IMR-90 (cell line): Measurements from ENCODE around the gene PABPN1. TPM values are rescaled to one million over a fixed set of nuclear protein-coding genes. Genes with fewer than 3 reads are reported as not detected.

Experiments
- ATAC-seq: fragments of 200-7000 bp; cut with Tn5 transposase; 2 replicates; pipeline ENCODE4 v1.9.1; 2020; ENCODE audit warnings: low read depth, mild to moderate bottlenecking, moderate library complexity
- BruUV-seq: library from RNA; stranded (reverse); fragments of 400-500 nt; replicated peaks from 2 replicates; lab custom pipeline; 2021; lab: Mats Ljungman, UMichigan
- CTCF ChIA-PET: fragments of 300-600 bp; formaldehyde crosslinking; extraction: SDS; loops from one replicate; lab custom pipeline; 2021; ENCODE audit warnings: antibody characterized with exemption; lab: Yijun Ruan, JAX
- POLR2A ChIA-PET: fragments of 300-600 bp; sonication (Branson Sonifier 250); formaldehyde crosslinking; loops from one replicate; lab custom pipeline; 2022; ENCODE audit warnings: antibody characterized with exemption; ENCODE audit not compliant: unreplicated experiment; lab: Charles Lee
- DNase-seq: peaks from one replicate; pipeline ENCODE4 v3.0.0; 2013
- H2AFZ ChIP-seq: replicated peaks from 2 replicates; pipeline ENCODE3; 2013; ENCODE audit warnings: low read length, mild to moderate bottlenecking; ENCODE audit not compliant: poor library complexity
- H2AK5ac ChIP-seq: 2 replicates; pipeline ENCODE4 v1.6.1; 2013; ENCODE audit warnings: low read depth, low read length, inconsistent platforms
- H2AK9ac ChIP-seq: replicated peaks from 2 replicates; pipeline ENCODE3; 2013; ENCODE audit warnings: mild to moderate bottlenecking, low read depth, low read length, moderate library complexity; ENCODE audit not compliant: poor library complexity
- H2BK120ac ChIP-seq: 2 replicates; pipeline ENCODE4 v1.6.1; 2013; ENCODE audit warnings: low read depth, low read length, inconsistent platforms
- H2BK15ac ChIP-seq: 3 replicates; pipeline ENCODE4 v1.6.1; 2013; ENCODE audit warnings: low read depth, low read length, inconsistent platforms
- H2BK20ac ChIP-seq: 2 replicates; pipeline ENCODE4 v1.6.1; 2013; ENCODE audit warnings: low read depth, mild to moderate bottlenecking, inconsistent platforms, low read length, moderate library complexity
- H2BK5ac ChIP-seq: 2 replicates; pipeline ENCODE4 v1.6.1; 2013; ENCODE audit warnings: mild to moderate bottlenecking, low read depth, low read length, inconsistent platforms; ENCODE audit not compliant: poor library complexity, severe bottlenecking
- H3K14ac ChIP-seq: replicated peaks from 2 replicates; pipeline ENCODE4 v1.6.1; 2013; ENCODE audit warnings: low read depth, low read length, inconsistent platforms
- H3K18ac ChIP-seq: 2 replicates; pipeline ENCODE4 v1.6.1; 2013; ENCODE audit warnings: low read depth, low read length, control low read depth
- H3K23ac ChIP-seq: 2 replicates; pipeline ENCODE4 v1.6.1; 2013; ENCODE audit warnings: low read depth, low read length, inconsistent platforms
- H3K27ac ChIP-seq: 2 replicates; pipeline ENCODE4 v1.5.1; 2013; ENCODE audit warnings: mild to moderate bottlenecking, control low read depth, low read length; ENCODE audit not compliant: insufficient read depth
- H3K27me3 ChIP-seq: 2 replicates; pipeline ENCODE4 v1.6.1; 2013; ENCODE audit warnings: low read length; ENCODE audit not compliant: control insufficient read depth, insufficient read depth
- H3K36me3 ChIP-seq: 2 replicates; pipeline ENCODE4 v1.6.1; 2013; ENCODE audit warnings: low read length, mixed read lengths; ENCODE audit not compliant: control insufficient read depth, insufficient read depth
- H3K4ac ChIP-seq: 2 replicates; pipeline ENCODE4 v1.6.1; 2013; ENCODE audit warnings: low read depth, low read length, inconsistent platforms
- H3K4me1 ChIP-seq: 2 replicates; pipeline ENCODE4 v1.6.1; 2013; ENCODE audit warnings: low read length, mixed read lengths; ENCODE audit not compliant: control insufficient read depth, insufficient read depth
- H3K4me2 ChIP-seq: 2 replicates; pipeline ENCODE4 v1.6.1; 2013; ENCODE audit warnings: low read depth, mild to moderate bottlenecking, control low read depth, low read length, moderate library complexity
- H3K4me3 ChIP-seq: 2 replicates; pipeline ENCODE4 v1.5.1; 2013; ENCODE audit warnings: low read depth, mild to moderate bottlenecking, control low read depth, low read length, moderate library complexity; ENCODE audit not compliant: insufficient read depth
- H3K56ac ChIP-seq: 2 replicates; pipeline ENCODE4 v1.6.1; 2013; ENCODE audit warnings: low read length, inconsistent platforms; ENCODE audit not compliant: insufficient read depth; ENCODE audit errors: extremely low read depth
- H3K79me1 ChIP-seq, 2 experiments: 2 replicates each; pipeline ENCODE4 v1.6.1; 2013; ENCODE audit warnings: low read length in 2 of 2, inconsistent platforms in 1 of 2, low read depth in 1 of 2
- H3K9ac ChIP-seq: 2 replicates; pipeline ENCODE4 v1.6.1; 2013; ENCODE audit warnings: low read depth, low read length, control low read depth
- H3K9me1 ChIP-seq: 2 replicates; pipeline ENCODE4 v1.6.1; 2013; ENCODE audit warnings: low read length, inconsistent platforms; ENCODE audit not compliant: insufficient read depth
- H3K9me3 ChIP-seq: 2 replicates; pipeline ENCODE4 v1.6.1; 2013; ENCODE audit warnings: low read length; ENCODE audit not compliant: control insufficient read depth, insufficient read depth
- H4K20me1 ChIP-seq: 2 replicates; pipeline ENCODE4 v1.6.1; 2013; ENCODE audit warnings: low read length, inconsistent platforms; ENCODE audit not compliant: insufficient read depth
- H4K5ac ChIP-seq: 2 replicates; pipeline ENCODE4 v1.6.1; 2013; ENCODE audit warnings: mild to moderate bottlenecking, low read depth, low read length, control low read depth
- H4K8ac ChIP-seq, 2 experiments: 2 replicates each; pipeline ENCODE4 v1.6.1; 2013; ENCODE audit warnings: low read depth in 2 of 2, low read length in 2 of 2, control low read depth in 1 of 2, inconsistent platforms in 1 of 2
- H4K91ac ChIP-seq: 2 replicates; pipeline ENCODE4 v1.6.1; 2013; ENCODE audit warnings: low read depth, low read length, inconsistent platforms; ENCODE audit not compliant: insufficient read depth
- BHLHE40 ChIP-seq: fragments of 150-350 bp; IDR thresholded peaks from 2 replicates; pipeline ENCODE4 v1.6.1; 2016; ENCODE audit warnings: mild to moderate bottlenecking, low read depth, low read length
- CEBPB ChIP-seq: IDR thresholded peaks from 2 replicates; pipeline ENCODE4 v1.6.1; 2012; ENCODE audit warnings: low read depth, low read length, improper control_type of control experiment
- CHD1 ChIP-seq: IDR thresholded peaks from 2 replicates; pipeline ENCODE4 v1.6.1; 2012; ENCODE audit warnings: low read depth, low read length, improper control_type of control experiment
- CTCF ChIP-seq: conservative IDR thresholded peaks from 2 replicates; pipeline ENCODE4 v1.5.1; 2012; ENCODE audit warnings: mild to moderate bottlenecking, low read depth, low read length, improper control_type of control experiment
- MAFK ChIP-seq: IDR thresholded peaks from 2 replicates; pipeline ENCODE4 v1.6.1; 2012; ENCODE audit warnings: low read depth, low read length, improper control_type of control experiment
- MAZ ChIP-seq: IDR thresholded peaks from 2 replicates; pipeline ENCODE4 v1.6.1; 2012; ENCODE audit warnings: low read depth, mild to moderate bottlenecking, low read length, improper control_type of control experiment, moderate library complexity, borderline replicate concordance
- NFE2L2 ChIP-seq: fragments of 150-350 bp; IDR thresholded peaks from 2 replicates; pipeline ENCODE4 v1.6.1; 2016; ENCODE audit warnings: low read depth, mild to moderate bottlenecking, low read length
- POLR2A ChIP-seq: IDR thresholded peaks from 2 replicates; pipeline ENCODE4 v1.6.1; 2012; ENCODE audit warnings: mild to moderate bottlenecking, low read depth, low read length
- SMC3 ChIP-seq: fragments of 150-350 bp; IDR thresholded peaks from 2 replicates; pipeline ENCODE4 v1.6.1; 2016; ENCODE audit warnings: low read depth, mild to moderate bottlenecking, antibody characterized with exemption, low read length, moderate library complexity
- WGBS, 2 experiments: methylation state at CpG; one replicate each; pipeline versions ENCODE4 v1.1.5 to v1.1.7; 2013; ENCODE audit warnings: missing lambda C conversion rate in 2 of 2; ENCODE audit not compliant: insufficient read length in 1 of 2; ENCODE audit errors: extremely low coverage in 2 of 2; 5-methylcytosine and 5-hydroxymethylcytosine counted together
- dilution Hi-C: fragments of 300-500 bp; cut with HindIII; formaldehyde crosslinking; loops from one replicate; pipeline ENCODE4 v1.14.3; 2018; ENCODE audit warnings: low sequenced_read_pairs; ENCODE audit not compliant: unreplicated experiment
- in situ Hi-C: fragments of 300-500 bp; cut with MboI; formaldehyde crosslinking; loops from 3 replicates; pipeline ENCODE4 v1.14.3; 2019; ENCODE audit warnings: low sequenced_read_pairs, inconsistent platforms, mixed read lengths
- intact Hi-C: fragments of 100-400 bp; cut with micrococcal nuclease; formaldehyde crosslinking; loops from 2 replicates; pipeline ENCODE4 v1.10.0; 2022
- polyA plus RNA-seq, 3 experiments: library from polyadenylated mRNA; depleted of rRNA; stranded (reverse); fragments of >200 nt; gene quantifications; 2 replicates each; pipeline ENCODE4 v1.2.3, GENCODE V29; 2012; ENCODE audit warnings: low replicate concordance in 1 of 3
- total RNA-seq: library from RNA; depleted of rRNA; stranded (reverse); fragments of >200 nt; gene quantifications from 2 replicates; pipeline ENCODE4 v1.2.3, GENCODE V29; 2012
- TF ChIP-seq, protein P1 (sequence below): fragments of 150-350 bp; IDR thresholded peaks from 2 replicates; pipeline ENCODE4 v1.6.1; 2017; ENCODE audit warnings: mild to moderate bottlenecking, antibody characterized with exemption, low read length, low read depth

Gene PABPN1
- total and polyA plus RNA-seq, 2 of the 4 experiments (the other 2 are of a cell fraction): 104 to 211 TPM

DNA sequence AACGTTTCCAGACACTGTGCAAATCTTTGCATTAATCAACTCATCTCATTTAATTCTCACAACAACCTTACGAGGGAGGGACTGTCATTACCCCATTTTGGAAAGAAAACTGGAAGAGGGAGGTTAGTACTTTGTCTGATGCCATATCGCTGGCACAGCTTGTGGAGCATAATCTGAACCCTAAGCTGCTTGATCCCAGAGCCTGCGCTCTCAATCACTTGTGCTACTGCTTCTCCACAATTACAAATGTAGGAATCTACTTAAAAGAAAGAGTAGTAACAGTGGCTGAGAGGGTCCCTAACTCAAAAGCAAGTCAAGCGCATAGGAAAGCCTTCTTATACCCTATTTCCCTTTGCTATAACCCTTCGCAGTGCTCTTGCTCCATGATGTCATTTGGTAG is 40.5 kb downstream of the PABPN1 start:
- no peak overlapping the region for H3K4ac ChIP-seq
- H3K4me2 ChIP-seq: no peak overlapping the region
- in situ Hi-C loops (no loop called here), dilution Hi-C loops (no loop called here), intact Hi-C loops (loop anchor here (1.0 kb wide), 1 partner anchor 33 kb away; no protein-coding TSS in a partner anchor)
- no TSS peak for BruUV-seq
- H4K8ac ChIP-seq: no peak overlapping the region
- no peaks in the 10 kb centered on the region for H3K9me3 ChIP-seq
- H2AFZ ChIP-seq: no peak overlapping the region
- peaks cover 12% of the 10 kb centered on the region; the same call in 1 of the 2 replicates for H4K20me1 ChIP-seq
- H3K27me3 ChIP-seq: no peaks in the 10 kb centered on the region
- POLR2A ChIA-PET: no interaction called here
- H2BK120ac ChIP-seq: no peak overlapping the region
- H4K91ac ChIP-seq: no peak overlapping the region
- no peak overlapping the region for H3K9ac ChIP-seq
- no peak overlapping the region for H2AK5ac ChIP-seq
- peaks cover 26% of the 10 kb centered on the region for H3K36me3 ChIP-seq
- no peak overlapping the region for H2BK5ac ChIP-seq
- no peak overlapping the region for H2BK15ac ChIP-seq
- no peak overlapping the region for H4K5ac ChIP-seq
- CTCF ChIA-PET: interaction anchor here (1.0 to 2.5 kb wide), 2 partner anchors 10 to 18 kb away, joined by 3 to 8 read pairs; partner anchors contain the start of gene SLC22A17
- ATAC-seq (no peak), DNase-seq (no peak)
- TF ChIP-seq NFE2L2: no peak
- no peak for TF ChIP-seq SMC3
- TF ChIP-seq BHLHE40: no peak
- TF ChIP-seq, protein P1, sequence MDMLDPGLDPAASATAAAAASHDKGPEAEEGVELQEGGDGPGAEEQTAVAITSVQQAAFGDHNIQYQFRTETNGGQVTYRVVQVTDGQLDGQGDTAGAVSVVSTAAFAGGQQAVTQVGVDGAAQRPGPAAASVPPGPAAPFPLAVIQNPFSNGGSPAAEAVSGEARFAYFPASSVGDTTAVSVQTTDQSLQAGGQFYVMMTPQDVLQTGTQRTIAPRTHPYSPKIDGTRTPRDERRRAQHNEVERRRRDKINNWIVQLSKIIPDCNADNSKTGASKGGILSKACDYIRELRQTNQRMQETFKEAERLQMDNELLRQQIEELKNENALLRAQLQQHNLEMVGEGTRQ: no peak
- no peak for TF ChIP-seq POLR2A
- TF ChIP-seq CTCF: no peak
- no peak for TF ChIP-seq CHD1
- TF ChIP-seq CEBPB: no peak
- TF ChIP-seq MAZ: no peak
- no peak for TF ChIP-seq MAFK
- no peak overlapping the region for H3K23ac ChIP-seq
- peaks cover 5% of the 10 kb centered on the region; the same call in 1 of the 2 replicates for H3K9me1 ChIP-seq
- H3K14ac ChIP-seq: no peak overlapping the region
- no peak overlapping the region for H3K27ac ChIP-seq
- no peak overlapping the region for H3K18ac ChIP-seq
- H3K56ac ChIP-seq: no peak overlapping the region
- WGBS, 2 experiments: no CpG with 5 or more reads among the region's 6 CpGs
- H2BK20ac ChIP-seq: no peak overlapping the region
- H2AK9ac ChIP-seq: no peak overlapping the region
- H3K79me1 ChIP-seq: peaks cover 13 to 37% of the 10 kb centered on the region in 2 experiments; a peak in 3 of 4 replicates
- H3K4me3 ChIP-seq: no peak overlapping the region
- peaks cover 4% of the 10 kb centered on the region for H3K4me1 ChIP-seq
